NCI-H524 treated with DMSO at 0.1 percent for 48 hours (cell line): ENCODE measurements around the gene AKAP1.
"Not testable (repeated sequence)": the region's sequence is repeated elsewhere in the genome, so short reads cannot be mapped to it uniquely, and the experiment has no call there.

Experiments
- DNase-seq: peaks from one replicate; lab custom pipeline; 2025; lab: John Stamatoyannopoulos, UW

Gene AKAP1

GRCh38 chr17:57075193-57075592, 9.9 kb upstream of the AKAP1 start:
- DNase-seq = no peak

GRCh38 chr17:57075785-57076184, 9.3 kb upstream of the AKAP1 start:
- no peak for DNase-seq

- no peak for DNase-seq
These were observed 8.0 kb upstream of the AKAP1 start for GRCh38 chr17:57077000-57077399.

GRCh38 chr17:57078274-57078673, 6.8 kb upstream of the AKAP1 start:
- DNase-seq = no peak

- DNase-seq = no peak
These were observed 4.3 kb upstream of the AKAP1 start for GRCh38 chr17:57080718-57081117.

GRCh38 chr17:57082441-57082840, 2.6 kb upstream of the AKAP1 start:
- DNase-seq = no peak

GRCh38 chr17:57084361-57084801, 665 bp upstream of the AKAP1 start:
- DNase-seq = no peak

- DNase-seq = no peak
These were observed 512 bp downstream of the AKAP1 start for GRCh38 chr17:57085448-57086068.

- DNase-seq = no peak
These were observed 1.3 kb downstream of the AKAP1 start for GRCh38 chr17:57086069-57086930.

GRCh38 chr17:57088298-57088697, 3.3 kb downstream of the AKAP1 start:
- peak; percentile 13 for DNase-seq

GRCh38 chr17:57089391-57089790, 4.3 kb downstream of the AKAP1 start:
- DNase-seq = no peak

GRCh38 chr17:57090560-57091185, 5.6 kb downstream of the AKAP1 start:
- DNase-seq = no peak

- DNase-seq = no peak
These were observed 6.2 kb downstream of the AKAP1 start for GRCh38 chr17:57091186-57091618.

GRCh38 chr17:57092171-57092570, 7.1 kb downstream of the AKAP1 start:
- DNase-seq = no peak

- no peak for DNase-seq
These were observed 7.7 kb downstream of the AKAP1 start for GRCh38 chr17:57092779-57093178.

GRCh38 chr17:57096472-57097202, 11.6 kb downstream of the AKAP1 start:
- no peak for DNase-seq

GRCh38 chr17:57097832-57098421, 12.9 kb downstream of the AKAP1 start:
- DNase-seq = no peak

GRCh38 chr17:57099165-57099564, 14.1 kb downstream of the AKAP1 start:
- DNase-seq = no peak

GRCh38 chr17:57102122-57102521, 17.1 kb downstream of the AKAP1 start:
- DNase-seq = no peak

GRCh38 chr17:57102660-57103059, 17.6 kb downstream of the AKAP1 start:
- DNase-seq = not testable (repeated sequence)

GRCh38 chr17:57104461-57105175, 19.6 kb downstream of the AKAP1 start:
- DNase-seq = no peak
